ENCODE results near the gene PLCB1.

DNA sequence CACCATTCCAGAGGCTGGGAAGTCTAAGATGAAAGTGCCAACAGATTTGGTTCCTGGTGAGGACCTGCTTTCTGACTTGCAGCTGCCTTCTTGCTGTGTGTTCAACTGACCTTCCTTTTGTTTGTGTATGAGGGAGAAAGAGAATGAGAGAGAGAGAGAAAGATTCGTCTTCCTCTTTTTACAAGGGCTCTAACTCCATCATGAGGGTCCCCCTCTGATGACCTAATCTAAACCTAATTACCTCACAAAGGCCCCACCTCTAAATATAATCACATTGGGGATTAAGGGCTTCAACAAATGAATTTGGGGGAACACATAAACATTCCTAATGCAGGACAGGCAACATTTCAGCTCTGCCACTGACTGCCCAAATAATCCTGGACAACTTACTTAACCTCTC, 130.7 kb downstream of the PLCB1 start:
- TF ChIP-seq GATA3 (IDR thresholded peaks at IDR 0.05; ENCODE audit: low read depth, low read length), result no peak
- no peak for TF ChIP-seq GATA2 (IDR thresholded peaks at IDR 0.05; ENCODE audit: low read depth, low read length)
